ENCODE data around the gene ERC1. TPM values are rescaled to one million over a fixed set of nuclear protein-coding genes. Genes with fewer than 3 reads are reported as not detected.

ERC1 gene
- total RNA-seq, 1 donor: 17.2 TPM

DNA sequence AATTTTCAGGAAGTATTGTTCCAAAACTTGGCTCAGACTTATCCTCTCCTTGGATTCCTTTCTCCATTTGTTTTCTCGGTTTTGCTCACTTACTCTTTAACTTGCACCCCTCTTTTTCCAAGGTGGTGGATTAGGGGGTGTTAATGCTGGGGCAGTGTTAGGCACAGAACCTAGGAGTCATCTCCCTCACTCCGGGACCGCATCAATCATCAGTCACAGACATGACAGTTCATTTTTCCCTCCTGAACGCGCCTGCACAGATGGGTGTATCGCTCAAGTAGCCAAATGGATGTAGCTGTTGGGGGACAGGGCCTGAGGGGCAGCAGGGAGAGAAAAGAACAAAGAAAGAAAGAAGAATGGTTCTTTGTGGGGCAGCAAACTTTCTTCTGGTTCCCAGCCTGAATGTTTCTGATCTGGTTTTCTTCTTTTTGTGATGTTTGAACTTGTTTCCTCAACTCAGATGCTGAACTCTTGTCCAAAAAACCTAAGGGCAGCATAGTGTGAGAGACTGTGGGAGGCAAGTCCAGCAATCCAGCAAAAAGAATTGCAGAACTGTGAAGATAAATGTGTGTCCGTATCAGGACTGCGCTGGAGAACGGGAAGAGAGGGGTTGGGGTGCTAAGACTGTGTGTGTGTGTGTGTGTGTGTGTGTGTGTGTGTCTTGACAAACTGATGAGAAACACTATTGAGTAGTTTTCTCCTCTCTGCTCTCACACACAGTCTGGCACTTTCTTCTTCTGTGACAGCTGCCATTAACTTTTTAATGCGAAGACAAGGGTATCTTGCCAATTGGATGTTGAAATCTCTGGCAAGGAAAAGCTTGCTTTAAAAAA, 472.3 kb downstream of the ERC1 start:
- no peak for DNase-seq (ENCODE audit: low read depth in 2 of 3, low spot score in 2 of 3)

DNA sequence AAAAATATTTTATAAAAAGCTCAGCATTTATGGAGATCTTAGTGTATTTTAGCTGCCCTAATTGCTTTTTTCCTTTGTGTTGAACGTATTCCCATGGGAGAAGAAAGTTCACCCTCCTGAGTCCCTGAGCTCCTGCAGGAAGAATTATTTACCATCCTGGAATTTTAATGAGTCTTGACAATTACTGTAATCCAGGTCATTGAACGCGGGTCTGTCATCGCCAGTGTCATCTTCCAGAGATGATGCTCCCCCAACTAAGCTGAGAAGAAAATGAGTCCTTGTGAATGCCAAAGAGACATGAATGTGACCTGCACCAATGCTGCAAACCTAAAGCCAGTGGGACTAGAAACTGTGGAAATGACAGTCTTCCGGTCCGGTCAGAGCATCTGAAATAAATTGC, 473.9 kb downstream of the ERC1 start:
- DNase-seq (ENCODE audit: low read depth in 2 of 3, low spot score in 2 of 3): no peak

DNA sequence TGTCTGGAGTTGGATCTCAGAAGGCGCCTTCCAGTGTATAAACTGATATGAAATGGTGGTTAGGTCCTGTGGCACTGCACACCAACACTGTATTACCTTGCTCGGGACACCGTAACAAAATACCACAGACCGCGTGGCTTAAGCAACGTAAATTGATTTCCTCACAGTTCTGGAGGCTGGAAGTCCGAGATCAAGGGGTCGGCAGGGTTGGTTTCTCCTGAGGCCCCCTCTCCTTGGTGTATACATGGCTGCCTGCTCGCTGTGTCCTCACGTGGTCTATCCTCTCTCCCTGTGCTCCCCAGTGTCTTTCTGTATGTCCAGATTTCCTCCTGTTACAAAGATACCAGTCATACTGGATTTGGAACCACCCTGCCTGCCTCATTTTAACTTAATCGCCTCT, 475.0 kb downstream of the ERC1 start:
- no peak for DNase-seq (ENCODE audit: low read depth in 2 of 3, low spot score in 2 of 3)

DNA sequence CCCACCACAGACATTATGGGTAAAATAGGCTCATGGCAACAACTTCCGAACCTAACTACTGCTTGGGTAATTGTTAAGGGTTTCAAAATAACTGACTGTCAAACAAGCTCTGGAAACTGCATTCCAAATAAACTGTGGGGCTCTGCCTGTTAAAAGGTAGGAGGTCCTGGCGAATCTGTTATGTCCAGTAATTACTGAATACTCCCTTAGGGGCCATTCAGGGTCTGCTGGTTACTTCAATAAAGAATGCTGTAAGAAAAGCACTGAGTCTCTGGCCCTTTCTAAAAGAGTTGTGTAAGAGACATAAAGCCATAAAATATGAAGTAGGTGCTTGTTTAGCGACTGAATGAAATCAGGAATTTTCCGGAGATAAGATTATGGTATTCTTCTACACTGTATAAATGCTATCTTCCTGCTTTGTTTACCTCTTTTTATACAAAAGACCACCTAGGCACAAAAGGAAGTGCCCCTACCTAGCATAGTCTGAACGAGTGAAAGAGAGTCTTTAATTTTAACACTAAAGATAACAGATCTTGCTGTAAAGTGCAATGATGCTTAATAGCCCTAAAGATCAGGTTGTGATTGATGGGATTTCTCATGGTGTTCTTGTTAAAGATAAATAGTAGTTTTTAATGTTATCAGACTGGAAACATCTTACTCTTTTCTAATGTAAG, 475.6 kb downstream of the ERC1 start:
- no peak for DNase-seq (ENCODE audit: low read depth in 2 of 3, low spot score in 2 of 3)

DNA sequence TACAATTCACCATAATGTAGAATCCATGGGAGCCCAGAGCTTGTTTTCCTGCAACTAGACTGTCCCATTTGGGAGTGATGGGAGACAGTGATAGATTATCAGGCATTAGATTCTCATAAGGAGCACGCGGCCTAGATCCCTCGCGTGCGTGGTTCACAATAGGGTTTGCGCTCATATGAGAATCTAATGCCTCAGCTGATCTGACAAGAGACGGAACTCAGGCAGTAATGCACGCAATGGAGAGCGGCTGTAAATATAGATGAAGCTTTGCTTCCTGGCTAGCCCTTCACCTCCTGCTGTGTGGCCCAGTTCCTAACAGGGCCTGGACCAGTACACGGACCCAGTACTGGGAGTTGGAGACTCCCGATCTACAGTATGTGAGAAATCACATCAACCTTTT, 476.7 kb downstream of the ERC1 start:
- no peak for DNase-seq (ENCODE audit: low read depth in 2 of 3, low spot score in 2 of 3)

DNA sequence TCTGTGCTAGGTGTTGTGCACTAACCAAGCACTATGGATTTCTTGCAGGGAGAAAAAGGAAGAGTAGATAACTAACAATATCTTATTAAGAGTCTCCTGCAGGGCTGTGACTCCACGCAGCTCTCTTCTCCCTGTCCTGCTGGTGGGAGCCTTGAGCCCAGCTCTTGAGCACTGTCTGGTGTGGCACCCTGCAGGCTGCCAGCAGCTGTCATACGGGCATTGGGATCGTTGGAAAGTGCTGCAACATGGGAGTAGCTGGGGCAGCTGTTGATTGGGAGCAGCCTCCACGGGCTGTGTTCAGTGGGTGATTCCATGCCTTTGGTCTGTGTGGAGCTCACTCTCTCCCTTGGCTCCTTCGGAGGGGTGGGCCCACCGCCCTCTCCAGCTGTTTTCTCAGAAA, 478.0 kb downstream of the ERC1 start:
- DNase-seq (ENCODE audit: low read depth in 2 of 3, low spot score in 2 of 3): no peak

DNA sequence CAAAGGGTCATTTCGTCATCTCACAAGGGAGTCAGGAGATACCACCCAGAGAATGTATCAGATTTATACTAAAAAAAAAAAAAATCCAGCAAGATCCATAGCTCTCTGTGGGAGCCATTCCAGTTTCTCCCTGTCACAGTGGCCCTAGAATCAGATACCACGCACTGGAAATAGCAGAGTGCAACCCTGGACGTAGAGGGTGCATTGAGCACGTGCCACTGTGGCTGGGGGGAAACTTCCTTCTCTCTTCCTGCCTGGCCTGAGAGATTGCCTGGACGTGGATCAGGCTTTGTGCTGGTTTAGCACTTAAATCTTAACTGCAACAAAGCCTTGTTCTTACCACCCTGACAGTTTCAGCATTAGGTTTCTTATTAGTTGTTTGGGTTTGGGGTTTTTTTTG, 479.0 kb downstream of the ERC1 start:
- no peak for DNase-seq (ENCODE audit: low read depth in 2 of 3, low spot score in 2 of 3)

DNA sequence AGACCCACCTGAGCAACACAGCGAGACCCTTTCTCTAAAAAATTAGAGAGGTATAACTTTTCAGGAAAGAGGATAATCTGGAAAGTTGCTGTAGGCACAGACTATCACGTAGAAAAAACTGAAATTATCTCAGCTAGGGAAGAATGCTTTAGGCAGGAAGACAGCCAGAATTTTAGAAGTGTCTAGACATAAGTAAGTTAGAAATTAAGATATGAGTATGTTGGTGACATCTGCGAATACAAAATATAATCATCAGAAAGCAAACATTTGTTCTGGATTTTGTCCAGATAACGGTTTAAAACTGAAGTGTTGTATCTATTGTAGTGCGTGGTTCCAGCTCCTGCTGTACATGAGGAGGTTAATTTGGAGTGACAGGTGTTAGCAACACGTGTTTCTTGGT, 480.2 kb downstream of the ERC1 start:
- no peak for DNase-seq (ENCODE audit: low read depth in 2 of 3, low spot score in 2 of 3)

DNA sequence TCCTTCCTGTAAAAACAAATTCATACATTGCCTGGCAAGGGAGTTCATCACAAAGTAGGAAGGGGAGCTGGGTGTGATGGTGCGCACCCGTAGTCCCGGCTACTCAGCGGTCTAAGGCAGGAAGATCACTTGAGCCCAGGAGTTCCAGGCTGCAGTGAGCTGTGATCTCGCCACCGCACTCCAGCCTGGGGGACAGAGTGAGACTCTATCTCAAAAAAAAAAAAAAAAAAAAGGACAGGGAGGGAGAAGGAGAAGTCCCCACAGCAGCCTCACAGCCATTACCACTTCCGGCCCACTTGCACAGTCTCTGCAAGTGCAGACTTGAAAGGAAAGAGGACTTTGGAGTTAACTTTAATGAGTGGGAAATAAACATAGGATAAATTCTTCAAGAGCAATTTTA, 482.4 kb downstream of the ERC1 start:
- DNase-seq (ENCODE audit: low read depth in 2 of 3, low spot score in 2 of 3): peak in 2 of 3 donors; percentile 59 to 75

DNA sequence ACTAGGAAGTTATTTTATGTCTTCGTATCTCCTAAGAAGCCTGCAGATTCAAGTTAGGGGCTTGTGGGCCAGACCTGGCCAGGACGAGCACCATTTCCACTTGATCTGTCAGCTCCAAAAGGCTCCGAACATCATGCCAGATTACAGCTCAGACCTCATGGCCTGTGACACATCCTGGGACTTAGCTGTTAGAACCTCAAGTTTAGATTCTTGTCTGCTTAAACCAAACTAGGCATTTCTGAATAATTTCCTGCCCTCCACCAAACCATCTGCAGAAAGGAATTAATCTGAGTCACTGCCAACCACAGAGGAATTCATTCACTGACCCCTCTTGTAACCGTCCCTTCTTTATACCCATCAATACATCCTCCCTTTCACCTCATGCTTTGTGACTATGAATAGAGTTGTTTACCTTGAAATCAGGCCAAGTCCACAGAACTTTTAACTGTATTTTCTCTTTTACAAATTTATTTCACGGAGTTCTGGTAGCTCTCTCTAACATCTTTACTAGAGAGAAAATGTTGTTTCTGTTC, 483.1 kb downstream of the ERC1 start:
- DNase-seq (ENCODE audit: low read depth in 2 of 3, low spot score in 2 of 3): peak in 2 of 3 donors; percentile 39 to 48

DNA sequence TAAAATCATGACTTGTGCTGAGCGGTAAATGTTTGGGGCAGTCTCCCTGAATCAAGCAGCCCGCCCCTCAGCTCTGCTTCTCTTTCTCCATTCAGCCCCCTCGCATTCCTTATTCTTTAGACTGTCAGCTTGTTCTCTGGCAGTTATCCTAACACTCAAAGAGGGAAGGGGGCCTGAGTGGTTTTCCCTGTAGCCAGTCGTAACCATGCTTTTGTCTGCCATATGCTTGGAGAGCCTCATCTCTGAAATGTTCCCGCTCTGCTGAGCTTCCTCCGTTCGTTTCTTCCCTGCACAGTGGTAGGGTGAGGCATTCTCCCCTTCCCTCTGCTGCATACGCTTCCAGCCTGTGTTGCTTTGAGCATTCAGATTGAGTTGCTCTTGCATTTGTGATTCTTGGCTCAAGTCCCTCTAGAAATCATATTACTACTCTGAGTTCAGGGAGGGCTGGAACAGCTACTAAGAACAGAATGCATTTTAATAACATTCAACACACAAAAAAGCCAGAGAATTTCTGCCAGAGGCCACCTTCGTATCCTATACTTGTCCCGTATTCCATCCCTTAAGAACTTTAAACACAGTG, 483.6 kb downstream of the ERC1 start:
- no peak for DNase-seq (ENCODE audit: low read depth in 2 of 3, low spot score in 2 of 3)

DNA sequence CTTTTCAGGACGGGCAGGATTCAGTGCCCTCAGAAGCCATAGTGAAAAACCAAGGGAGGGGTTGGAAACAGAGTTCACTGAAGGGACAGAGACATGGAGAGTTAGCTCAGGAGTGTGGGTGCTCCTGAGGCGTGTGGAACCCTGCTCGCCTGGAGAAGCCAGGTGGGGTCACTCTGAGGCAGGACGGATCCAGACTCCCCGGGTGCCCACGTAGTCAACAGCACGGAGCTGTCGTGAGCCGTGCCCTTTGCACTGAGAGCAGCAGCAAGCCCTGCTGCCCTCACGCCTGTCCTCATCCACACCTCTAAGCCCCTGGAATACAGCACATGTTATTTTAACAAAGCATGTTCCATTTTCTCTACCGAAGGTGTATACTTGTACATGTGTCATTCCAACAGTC, 488.6 kb downstream of the ERC1 start:
- DNase-seq (ENCODE audit: low read depth in 2 of 3, low spot score in 2 of 3): no peak

DNA sequence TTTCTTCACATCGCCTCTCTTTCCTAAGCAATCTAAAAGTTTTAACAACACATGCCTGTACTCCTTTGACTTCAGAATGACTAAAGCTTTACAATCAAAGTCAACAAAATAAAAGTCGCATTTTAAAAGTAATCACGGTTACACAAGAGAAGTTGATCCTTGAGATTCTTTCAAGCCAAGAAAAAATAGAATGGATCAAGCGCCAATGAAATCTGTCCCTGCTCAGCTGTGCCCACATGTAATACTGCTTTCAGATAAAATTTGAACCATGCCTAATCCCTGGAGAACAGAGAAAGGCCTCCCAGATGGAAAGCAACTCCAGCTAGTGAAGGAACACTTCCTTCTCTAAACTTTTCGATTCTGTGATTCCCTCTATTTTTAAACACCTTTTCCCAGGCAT, 490.3 kb downstream of the ERC1 start:
- DNase-seq (ENCODE audit: low read depth in 2 of 3, low spot score in 2 of 3): no peak

DNA sequence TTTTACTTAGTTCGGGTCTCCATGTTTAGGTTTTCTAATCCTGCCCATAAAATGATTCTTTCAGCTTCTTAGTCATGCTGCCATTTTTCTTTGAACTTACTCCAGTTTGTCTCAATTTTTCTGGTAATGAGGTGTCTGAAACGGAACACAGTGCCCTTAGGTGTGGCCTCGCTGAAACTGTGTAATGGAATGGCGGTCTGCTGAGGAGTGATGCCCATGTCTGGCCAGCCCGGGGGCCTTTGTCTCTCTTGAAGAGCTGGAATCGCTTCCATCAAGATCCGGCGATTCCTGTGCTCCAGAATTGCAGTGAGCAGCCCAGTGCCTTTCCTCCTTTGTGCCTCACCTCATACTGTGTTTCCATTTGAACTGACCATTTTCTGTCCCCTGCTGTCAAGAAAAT, 490.9 kb downstream of the ERC1 start:
- no peak for DNase-seq (ENCODE audit: low read depth in 2 of 3, low spot score in 2 of 3)

DNA sequence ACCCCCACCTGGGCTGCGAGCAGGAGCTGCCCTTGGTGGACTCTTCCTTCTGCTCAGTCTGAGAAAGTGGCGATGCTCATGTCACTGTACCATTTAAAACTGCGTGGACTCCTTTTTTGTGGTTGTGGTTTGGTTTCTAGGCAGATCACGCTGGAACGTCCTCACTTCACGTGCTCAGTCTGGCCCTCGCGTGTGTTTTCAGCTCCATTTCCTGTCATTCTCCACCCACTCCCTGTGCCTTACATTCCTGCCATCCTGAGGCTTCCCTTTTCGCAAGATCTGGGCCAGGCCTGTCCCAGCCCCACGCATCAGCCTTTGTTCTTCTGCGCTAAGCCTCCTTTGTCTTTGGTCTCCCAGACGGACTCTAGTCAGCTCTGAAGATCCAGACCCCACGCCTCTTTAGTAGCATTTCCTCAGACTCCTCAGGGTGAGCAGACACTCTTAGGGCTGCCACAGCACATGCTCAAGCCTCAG, 497.9 kb downstream of the ERC1 start:
- DNase-seq (ENCODE audit: low read depth in 2 of 3, low spot score in 2 of 3): peak in 1 of 3 donors; percentile 9

DNA sequence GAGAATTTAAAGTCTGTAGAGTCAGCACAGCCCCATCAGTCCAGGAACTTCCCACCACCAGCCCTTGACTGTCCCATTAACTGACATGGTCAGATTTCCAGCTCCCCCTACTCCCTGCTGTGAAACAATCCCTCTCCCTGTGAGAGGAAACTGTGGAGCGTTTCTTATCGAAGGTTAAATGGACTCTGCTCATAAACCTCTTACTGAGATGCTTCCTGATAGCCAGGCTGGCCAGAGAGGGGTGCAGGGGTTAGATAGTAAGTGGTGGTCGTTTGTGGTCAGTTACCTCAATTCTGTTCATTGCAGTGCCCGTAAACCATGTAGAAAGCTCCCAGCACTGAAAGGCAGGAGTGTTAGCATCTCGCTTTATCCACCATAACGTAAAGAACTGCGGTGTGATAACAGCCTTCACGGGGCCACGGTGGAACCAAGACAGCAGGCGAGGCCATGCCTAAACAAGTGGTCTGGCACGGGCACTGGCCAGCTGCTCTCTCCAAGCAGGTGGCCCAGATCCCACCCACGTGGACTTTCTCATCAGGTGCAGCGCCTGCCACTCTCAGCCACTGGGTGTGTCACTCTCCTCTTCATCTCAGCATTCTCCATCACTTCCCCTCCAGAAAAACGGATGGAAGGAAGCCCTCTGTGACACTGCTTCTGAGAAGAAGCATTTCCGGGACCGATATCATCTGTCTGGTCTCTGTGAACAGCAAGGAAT, 501.1 kb downstream of the ERC1 start:
- DNase-seq (ENCODE audit: low read depth in 2 of 3, low spot score in 2 of 3): no peak

DNA sequence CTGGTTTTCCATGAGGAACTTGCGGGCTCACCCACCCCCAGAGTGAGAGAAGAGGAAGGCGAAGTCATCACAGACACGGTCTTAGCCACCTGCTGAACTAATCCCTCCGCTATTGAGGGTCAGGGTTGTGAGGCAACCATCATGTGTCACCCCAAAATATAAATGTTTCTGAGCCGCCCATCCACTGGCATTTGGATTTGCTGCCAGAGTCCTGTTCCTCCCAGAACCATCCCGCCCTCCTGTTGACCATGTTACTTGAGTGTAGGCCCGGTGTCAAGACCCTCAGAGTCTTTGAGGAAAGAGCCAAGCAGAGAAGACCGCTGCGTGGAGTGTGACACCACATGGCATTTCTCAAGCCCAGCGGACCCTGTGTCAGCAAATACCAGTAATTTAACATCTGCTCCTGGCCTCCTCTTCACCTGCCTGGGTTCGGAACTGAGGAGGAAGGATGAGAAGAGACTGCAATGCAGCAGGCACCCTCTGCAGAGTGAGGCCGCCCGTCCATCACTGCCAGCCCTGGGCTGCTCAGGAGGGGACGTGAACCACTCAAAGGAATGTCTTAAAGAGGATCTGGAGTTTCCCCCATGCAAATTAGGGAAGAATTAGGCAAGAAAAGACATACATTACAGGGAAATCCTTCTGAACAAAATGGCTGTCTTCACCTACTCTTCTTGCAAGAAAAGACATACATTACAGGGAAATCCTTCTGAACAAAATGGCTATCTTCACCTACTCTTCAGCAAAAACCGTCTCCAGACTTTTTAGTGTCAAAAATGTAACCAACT, 502.9 kb downstream of the ERC1 start:
- no peak for DNase-seq (ENCODE audit: low read depth in 2 of 3, low spot score in 2 of 3)

DNA sequence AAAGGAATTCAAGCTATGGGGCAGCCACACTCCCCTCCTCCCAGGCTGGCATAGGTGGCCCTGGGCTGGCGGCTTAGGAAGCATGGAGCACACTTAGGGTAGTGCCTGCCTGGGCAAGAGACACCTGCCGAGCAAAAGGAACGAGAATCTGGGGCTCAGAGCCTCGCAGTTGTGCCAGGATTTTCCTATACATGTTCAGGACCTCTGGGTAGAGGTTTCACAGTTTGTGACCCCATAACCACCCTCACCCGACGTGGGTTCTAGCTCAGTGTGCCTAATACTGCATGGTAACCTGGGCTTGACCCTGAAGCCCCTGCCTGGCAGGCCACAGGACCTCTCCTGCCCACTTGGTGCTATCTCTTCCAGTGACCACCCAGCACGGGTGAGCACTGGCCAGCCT, 503.8 kb downstream of the ERC1 start:
- no peak for DNase-seq (ENCODE audit: low read depth in 2 of 3, low spot score in 2 of 3)

DNA sequence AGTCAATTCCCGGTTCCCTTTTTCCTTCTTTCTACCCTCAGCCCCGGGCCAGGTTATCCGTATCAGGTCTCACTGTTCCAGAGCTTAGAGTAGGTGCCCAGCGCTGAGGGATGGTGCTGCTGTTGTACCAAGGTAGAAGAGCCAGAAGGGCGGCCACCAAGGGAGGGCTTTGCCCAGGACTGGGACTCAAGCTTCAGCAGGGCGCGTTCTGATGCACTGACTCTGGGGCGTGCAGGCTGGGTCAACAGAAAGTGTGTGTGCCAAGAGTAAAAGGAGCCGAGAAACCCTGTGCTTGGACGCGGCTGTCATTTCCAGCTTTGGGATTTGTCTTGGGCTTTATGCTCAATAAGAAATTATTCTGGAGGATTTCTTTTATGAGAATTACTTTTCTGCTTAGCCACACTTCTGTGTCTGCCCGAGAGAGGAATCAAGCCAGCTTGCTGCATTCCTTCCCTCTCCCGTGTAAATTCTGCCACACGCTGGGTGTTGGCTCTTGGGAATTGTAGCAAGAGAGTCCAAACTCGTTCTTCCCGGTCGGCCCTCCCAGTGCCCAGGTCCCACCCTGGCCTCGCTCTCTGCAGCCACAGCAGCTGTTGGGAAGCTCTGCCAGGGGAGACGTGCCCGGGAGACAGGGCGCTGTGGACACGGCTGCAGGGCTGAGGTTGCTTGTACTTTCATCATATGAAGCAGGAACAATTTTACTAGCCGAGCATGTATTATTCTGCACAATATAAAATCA, 505.3 kb downstream of the ERC1 start:
- DNase-seq (ENCODE audit: low read depth in 2 of 3, low spot score in 2 of 3): no peak
